Measurements from ENCODE around the gene DOK4.

Gene DOK4

DNA sequence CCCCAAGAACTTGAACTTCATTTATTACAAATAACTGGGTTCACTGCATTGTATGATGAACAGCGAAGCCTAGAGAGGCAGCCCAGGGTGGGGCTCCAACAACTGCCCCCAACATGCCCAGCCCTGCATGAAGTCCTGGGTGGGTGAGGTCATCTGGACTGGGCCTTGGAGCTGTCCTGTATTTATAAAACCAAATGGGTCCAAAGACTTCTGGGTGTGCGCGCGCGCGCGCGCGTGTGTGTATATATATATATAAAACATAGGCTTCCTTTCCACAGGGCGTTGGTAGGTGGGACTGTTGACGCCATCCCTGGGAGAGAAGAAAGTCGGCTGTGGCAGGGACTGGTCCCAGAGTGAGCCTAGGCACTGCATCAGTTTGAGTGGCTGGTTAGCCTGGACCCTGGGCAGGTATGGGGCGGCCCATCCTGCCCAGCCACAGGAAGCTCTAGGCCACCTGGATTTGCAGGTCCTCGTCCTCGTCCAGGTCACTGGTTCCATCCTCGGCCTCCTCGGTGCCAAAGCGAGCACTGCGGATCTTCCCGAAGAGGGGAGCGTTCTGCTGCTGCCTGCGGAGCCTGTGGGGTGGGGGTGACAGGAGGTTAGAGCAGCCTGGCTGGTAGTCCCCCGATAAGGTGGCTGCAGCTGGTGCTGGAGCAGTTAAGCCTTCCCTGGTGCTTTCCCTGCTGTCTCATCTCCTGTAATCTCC is 26.2 kb upstream of the DOK4 start:
- Histone ChIP-seq H3K4me2 (ENCODE audit: low read length, poor library complexity, severe bottlenecking) (no peak overlapping the region), H3K9ac (ENCODE audit: low read length) (no peak overlapping the region), H2BK15ac (ENCODE audit: low read depth, poor library complexity, severe bottlenecking) (no peak overlapping the region), H3K79me1 (replicated peaks; ENCODE audit: low read length, poor library complexity, severe bottlenecking) (no peaks in the 10 kb centered on the region), H3K4me1 (ENCODE audit: control insufficient read depth, insufficient read depth, low read depth, low read length) (peaks cover 41% of the 10 kb centered on the region), H2BK120ac (ENCODE audit: low read depth, low read length) (no peak overlapping the region), H2AFZ (ENCODE audit: low read depth, low read length) (no peak overlapping the region), H3K23ac (ENCODE audit: low read length in 2 of 2) (peak overlapping the region in 1 of 2 experiments; percentile 65), H3K4ac (ENCODE audit: low read depth in 1 of 2, low read length in 2 of 2) (no peak overlapping the region), H3K36me3 (ENCODE audit: control insufficient read depth in 1 of 2, insufficient read depth in 2 of 2, low read depth in 1 of 2, low read length in 2 of 2) (peaks cover 8 to 35% of the 10 kb centered on the region in 2 experiments), H4K8ac (ENCODE audit: low read length) (no peak overlapping the region), H3K27ac (ENCODE audit: low read length, poor library complexity, severe bottlenecking) (peak overlapping the region; percentile 71), H4K91ac (ENCODE audit: low read length) (peak overlapping the region; percentile 52), H2BK5ac (ENCODE audit: low read depth, low read length, poor library complexity, severe bottlenecking) (no peak overlapping the region), H2AK5ac (ENCODE audit: low read length, severe bottlenecking) (peak overlapping the region; percentile 95), H3K9me3 (ENCODE audit: control insufficient read depth, low read length) (no peaks in the 10 kb centered on the region), H3K18ac (ENCODE audit: low read depth in 1 of 2, low read length in 2 of 2) (peak overlapping the region in 1 of 2 experiments; percentile 41), H3K27me3 (ENCODE audit: control insufficient read depth in 1 of 2, insufficient read depth in 1 of 2, low read length in 2 of 2) (peaks cover 0 to 13% of the 10 kb centered on the region in 2 experiments), H2BK12ac (ENCODE audit: low read length in 2 of 2) (peak overlapping the region; percentile 61 to 81), H3K4me3 (ENCODE audit: insufficient read depth in 1 of 2, low read depth in 1 of 2, low read length in 2 of 2) (no peak overlapping the region), H3K14ac (ENCODE audit: low read length in 2 of 2) (no peak overlapping the region)
- 89% methylated on average over 14 of the region's 23 CpGs for WGBS
- no peak for DNase-seq

DNA sequence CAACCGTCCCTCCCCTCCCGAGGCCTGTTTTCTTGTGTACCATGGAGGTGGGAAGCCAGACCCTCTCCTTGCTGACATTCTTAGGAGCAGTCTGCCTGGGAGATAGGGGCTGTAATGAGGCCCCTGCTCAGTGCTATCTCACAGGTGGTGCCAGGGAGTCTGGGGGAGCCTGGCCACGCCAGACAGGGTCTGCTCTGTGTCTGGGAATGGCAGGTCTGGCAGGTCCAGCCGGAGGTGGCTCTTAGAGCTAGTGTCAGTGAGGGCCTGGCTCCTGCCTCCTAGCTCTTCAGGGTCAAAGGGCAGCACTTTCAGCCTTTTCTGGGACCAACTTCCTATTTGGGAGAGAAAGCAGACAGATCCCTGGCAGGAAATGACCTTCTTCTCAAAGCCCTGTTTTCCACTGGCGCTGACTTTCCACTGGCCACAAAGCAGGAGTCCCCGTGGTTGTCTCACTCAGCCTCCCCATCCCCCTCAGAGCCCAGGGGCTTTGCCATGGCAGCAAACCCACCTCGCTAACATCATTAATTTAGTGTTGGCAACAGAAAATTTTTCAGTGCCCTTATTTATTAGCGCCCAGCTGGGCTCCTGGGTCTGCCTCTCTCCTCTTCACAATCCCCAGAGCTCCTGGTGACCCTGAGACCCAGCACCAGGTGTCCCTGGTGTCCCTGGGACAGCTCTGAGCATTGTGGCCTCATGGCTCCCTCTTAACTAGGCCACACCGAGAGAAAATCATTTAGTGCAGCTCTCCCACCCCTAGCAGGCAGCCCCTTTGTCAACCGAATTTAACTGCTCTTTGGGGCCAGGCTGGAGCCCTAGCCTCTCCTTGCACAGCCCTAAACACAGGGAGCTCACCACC is 24.0 kb upstream of the DOK4 start:
- peaks cover 44% of the 10 kb centered on the region for H3K4me1 ChIP-seq (ENCODE audit: control insufficient read depth, insufficient read depth, low read depth, low read length)
- H2AK5ac ChIP-seq (ENCODE audit: low read length, severe bottlenecking), result peak overlapping the region; percentile 61
- H3K4me3 ChIP-seq (ENCODE audit: insufficient read depth in 1 of 2, low read depth in 1 of 2, low read length in 2 of 2), result no peak overlapping the region
- H2BK5ac ChIP-seq (ENCODE audit: low read depth, low read length, poor library complexity, severe bottlenecking), result no peak overlapping the region
- H3K36me3 ChIP-seq (ENCODE audit: control insufficient read depth in 1 of 2, insufficient read depth in 2 of 2, low read depth in 1 of 2, low read length in 2 of 2), result peaks cover 4 to 16% of the 10 kb centered on the region in 2 experiments
- peak overlapping the region; percentile 31 to 85 for H2BK12ac ChIP-seq (ENCODE audit: low read length in 2 of 2)
- no peak overlapping the region for H3K9ac ChIP-seq (ENCODE audit: low read length)
- DNase-seq, result no peak
- no peak overlapping the region for H3K27ac ChIP-seq (ENCODE audit: low read length, poor library complexity, severe bottlenecking)
- peak overlapping the region; percentile 33 for H2AFZ ChIP-seq (ENCODE audit: low read depth, low read length)
- H3K14ac ChIP-seq (ENCODE audit: low read length in 2 of 2), result peak overlapping the region in 1 of 2 experiments; percentile 51
- H3K4ac ChIP-seq (ENCODE audit: low read depth in 1 of 2, low read length in 2 of 2), result peak overlapping the region; percentile 3 to 32
- H2BK120ac ChIP-seq (ENCODE audit: low read depth, low read length), result no peak overlapping the region
- H3K9me3 ChIP-seq (ENCODE audit: control insufficient read depth, low read length), result no peaks in the 10 kb centered on the region
- H2BK15ac ChIP-seq (ENCODE audit: low read depth, poor library complexity, severe bottlenecking), result peak overlapping the region; percentile 71
- WGBS, result 21% methylated on average over 9 of the region's 10 CpGs
- peaks cover 0 to 30% of the 10 kb centered on the region in 2 experiments for H3K27me3 ChIP-seq (ENCODE audit: control insufficient read depth in 1 of 2, insufficient read depth in 1 of 2, low read length in 2 of 2)
- peak overlapping the region; percentile 65 for H4K91ac ChIP-seq (ENCODE audit: low read length)
- no peaks in the 10 kb centered on the region for H3K79me1 ChIP-seq (replicated peaks; ENCODE audit: low read length, poor library complexity, severe bottlenecking)
- no peak overlapping the region for H3K4me2 ChIP-seq (ENCODE audit: low read length, poor library complexity, severe bottlenecking)
- H4K8ac ChIP-seq (ENCODE audit: low read length), result peak overlapping the region; percentile 63
- no peak overlapping the region for H3K23ac ChIP-seq (ENCODE audit: low read length in 2 of 2)
- peak overlapping the region; percentile 55 to 71 for H3K18ac ChIP-seq (ENCODE audit: low read depth in 1 of 2, low read length in 2 of 2)

DNA sequence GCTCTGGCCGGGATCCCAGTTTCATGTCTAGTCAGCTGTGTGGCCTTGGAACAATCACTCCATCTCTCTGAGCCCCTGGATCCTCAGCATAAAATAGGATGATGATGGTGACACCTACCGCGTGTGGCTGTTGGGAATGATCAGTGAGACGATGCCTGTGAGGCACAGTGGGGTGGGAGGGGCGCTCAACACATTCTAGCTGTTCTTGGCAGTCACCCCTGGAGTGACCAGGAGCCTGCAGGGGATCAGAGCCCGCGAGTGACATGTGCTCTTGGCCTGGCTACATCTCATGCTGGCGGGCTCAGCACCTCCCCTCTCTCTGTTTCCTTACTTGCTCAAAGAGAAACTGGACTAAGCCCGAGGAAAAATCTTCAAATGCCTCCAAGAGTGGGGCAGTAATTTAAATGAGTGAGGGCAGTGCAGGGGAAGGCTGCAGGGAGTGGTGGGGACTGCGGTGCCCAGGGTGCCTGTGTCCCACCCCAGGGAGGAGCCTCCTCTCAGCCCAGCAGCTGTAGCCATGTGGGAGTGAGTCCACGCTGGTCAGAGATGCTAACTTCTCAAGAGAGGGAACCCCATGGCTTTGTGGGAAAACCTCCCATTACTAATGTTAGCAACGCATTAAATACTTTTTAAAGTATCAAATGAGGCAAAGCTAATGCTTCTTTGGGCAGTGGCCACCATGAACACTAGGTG is 23.1 kb upstream of the DOK4 start:
- no peaks in the 10 kb centered on the region for H3K9me3 ChIP-seq (ENCODE audit: control insufficient read depth, low read length)
- peaks cover 0 to 35% of the 10 kb centered on the region in 2 experiments for H3K27me3 ChIP-seq (ENCODE audit: control insufficient read depth in 1 of 2, insufficient read depth in 1 of 2, low read length in 2 of 2)
- peaks cover 4 to 11% of the 10 kb centered on the region in 2 experiments for H3K36me3 ChIP-seq (ENCODE audit: control insufficient read depth in 1 of 2, insufficient read depth in 2 of 2, low read depth in 1 of 2, low read length in 2 of 2)
- no peak for DNase-seq
- no peak overlapping the region for H2BK12ac ChIP-seq (ENCODE audit: low read length in 2 of 2)
- H2AK5ac ChIP-seq (ENCODE audit: low read length, severe bottlenecking), result no peak overlapping the region
- peaks cover 39% of the 10 kb centered on the region for H3K4me1 ChIP-seq (ENCODE audit: control insufficient read depth, insufficient read depth, low read depth, low read length)
- WGBS, result 60% methylated on average over 8 of the region's 12 CpGs
- H3K79me1 ChIP-seq (replicated peaks; ENCODE audit: low read length, poor library complexity, severe bottlenecking), result no peaks in the 10 kb centered on the region
- no peak overlapping the region for H3K4me3 ChIP-seq (ENCODE audit: insufficient read depth in 1 of 2, low read depth in 1 of 2, low read length in 2 of 2)
- H3K14ac ChIP-seq (ENCODE audit: low read length in 2 of 2), result no peak overlapping the region
- H3K18ac ChIP-seq (ENCODE audit: low read depth in 1 of 2, low read length in 2 of 2), result peak overlapping the region in 1 of 2 experiments; percentile 16
- H3K4me2 ChIP-seq (ENCODE audit: low read length, poor library complexity, severe bottlenecking), result no peak overlapping the region
- H4K91ac ChIP-seq (ENCODE audit: low read length), result peak overlapping the region; percentile 65
- H3K27ac ChIP-seq (ENCODE audit: low read length, poor library complexity, severe bottlenecking), result no peak overlapping the region
- H2BK15ac ChIP-seq (ENCODE audit: low read depth, poor library complexity, severe bottlenecking), result no peak overlapping the region
- no peak overlapping the region for H3K9ac ChIP-seq (ENCODE audit: low read length)
- H4K8ac ChIP-seq (ENCODE audit: low read length), result peak overlapping the region; percentile 74
- H2BK120ac ChIP-seq (ENCODE audit: low read depth, low read length), result no peak overlapping the region
- no peak overlapping the region for H2BK5ac ChIP-seq (ENCODE audit: low read depth, low read length, poor library complexity, severe bottlenecking)
- no peak overlapping the region for H2AFZ ChIP-seq (ENCODE audit: low read depth, low read length)
- H3K4ac ChIP-seq (ENCODE audit: low read depth in 1 of 2, low read length in 2 of 2), result peak overlapping the region in 1 of 2 experiments; percentile 38
- peak overlapping the region in 1 of 2 experiments; percentile 15 for H3K23ac ChIP-seq (ENCODE audit: low read length in 2 of 2)
